HG03521 (cell line): ENCODE results near the gene MAB21L4.

Experiments used
- ATAC-seq: cut with Tn5 transposase; IDR thresholded peaks from one replicate; pipeline ENCODE4 v1.9.1; 2021; ENCODE audit warnings: mild to moderate bottlenecking, moderate library complexity; ENCODE audit not compliant: unreplicated experiment

Gene MAB21L4

GRCh38 chr2:240913810-240914644, 18.1 kb upstream of the MAB21L4 start:
- ATAC-seq: no peak

GRCh38 chr2:240912878-240913809, 17.2 kb upstream of the MAB21L4 start:
- ATAC-seq: no peak

DNA sequence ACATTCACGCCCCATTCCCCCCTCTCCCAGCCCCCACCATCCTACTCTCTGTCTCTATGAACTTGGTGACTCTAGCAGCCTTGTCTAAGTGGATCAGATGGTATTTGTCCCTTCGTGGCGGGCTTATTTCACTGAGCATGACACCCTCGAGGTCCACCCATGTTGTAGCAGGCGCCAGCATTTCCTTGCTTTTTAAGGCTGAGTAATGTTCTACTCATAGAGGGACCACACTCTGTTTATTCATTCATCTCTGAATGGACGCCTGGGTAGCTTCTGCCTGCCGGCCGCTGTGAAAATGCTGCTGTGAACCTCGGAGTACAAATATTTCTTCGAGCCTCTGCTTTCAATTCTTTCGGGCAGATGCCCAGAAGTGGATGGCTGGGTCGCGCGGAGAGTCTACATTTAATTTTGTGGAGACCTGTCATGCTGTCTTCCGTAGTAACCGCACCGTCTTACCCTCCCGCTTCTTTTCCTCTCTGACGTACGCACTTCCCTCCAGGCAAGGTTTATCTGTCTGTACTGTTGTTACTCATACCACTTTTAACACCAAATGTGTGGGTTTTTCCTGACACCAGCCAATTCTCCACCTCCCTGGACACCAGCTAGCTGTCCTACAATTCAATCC, 15.8 kb upstream of the MAB21L4 start:
- ATAC-seq: no peak

GRCh38 chr2:240909216-240909974, 13.4 kb upstream of the MAB21L4 start:
- ATAC-seq: no peak

- no peak for ATAC-seq
These were observed 11.1 kb upstream of the MAB21L4 start for GRCh38 chr2:240906911-240907590.

DNA sequence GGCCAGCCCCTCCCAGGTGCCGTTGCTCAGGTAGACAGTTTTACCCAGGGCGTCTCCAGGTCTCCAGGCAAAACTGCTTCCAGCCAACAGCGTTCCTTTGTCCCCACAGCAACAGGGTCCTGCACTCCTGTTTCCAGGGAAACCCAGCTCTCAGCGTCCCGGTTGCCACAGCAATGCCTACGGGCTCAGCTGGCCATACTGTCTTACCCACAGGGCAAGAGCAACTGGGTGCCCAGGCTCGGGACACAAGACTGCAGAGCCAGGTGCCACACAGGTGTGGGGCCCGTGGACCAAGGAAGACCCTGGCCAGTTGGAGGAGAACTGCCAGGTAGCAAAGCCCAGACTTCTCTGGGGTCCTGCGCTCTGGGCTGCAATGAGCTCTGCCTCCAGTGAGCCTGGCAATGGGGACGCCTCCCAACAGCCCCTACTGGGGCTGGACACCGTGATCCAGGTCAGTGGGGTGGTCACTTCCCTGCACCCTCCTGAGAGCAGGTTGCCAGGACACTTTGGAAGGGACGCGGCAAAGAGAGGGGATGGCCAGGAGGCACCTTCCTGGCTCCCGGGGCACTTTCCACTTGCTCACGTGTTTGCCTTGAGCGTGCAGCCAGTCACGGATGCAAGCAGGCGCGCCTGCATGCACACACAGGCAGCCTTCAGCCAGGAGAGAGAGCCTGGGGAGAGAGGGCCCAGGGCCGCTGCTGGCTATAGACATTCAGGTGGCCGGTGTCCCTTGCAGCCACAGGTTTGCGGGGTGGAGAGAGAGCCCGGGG, 10.4 kb upstream of the MAB21L4 start, which contains the start of gene CROCC2:
TSS of gene CROCC2 (plus strand) at position 196 of the 770 bp plus-strand sequence. CDS start at position 374, 178 bp downstream.
- no peak for ATAC-seq

GRCh38 chr2:240905176-240905781, 9.3 kb upstream of the MAB21L4 start:
- ATAC-seq: no peak

GRCh38 chr2:240904216-240905175, 8.5 kb upstream of the MAB21L4 start:
- ATAC-seq: no peak

GRCh38 chr2:240903191-240904060, 7.5 kb upstream of the MAB21L4 start:
- no peak for ATAC-seq

DNA sequence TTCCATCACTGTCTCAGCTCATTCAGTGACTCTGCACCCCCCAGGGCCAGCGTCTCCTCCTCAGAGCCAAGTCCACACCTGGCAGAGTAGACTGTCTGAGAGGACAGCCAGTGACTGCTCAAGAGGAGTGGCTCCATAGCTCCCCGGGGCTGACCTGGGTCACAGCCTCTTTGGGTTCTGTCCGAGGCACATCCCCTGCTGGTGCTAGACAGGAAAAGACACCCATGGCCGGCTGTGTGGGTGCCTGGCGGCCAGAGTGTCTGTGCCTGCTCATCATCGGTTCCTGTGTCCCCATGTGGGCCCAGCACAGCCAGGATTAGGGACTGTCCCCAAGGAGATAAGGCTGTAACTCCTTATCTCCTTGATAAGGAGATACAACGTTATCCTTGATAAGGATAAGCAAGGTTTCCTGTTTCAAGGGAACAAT, 6.7 kb upstream of the MAB21L4 start:
- ATAC-seq: no peak

GRCh38 chr2:240901986-240902614, 6.1 kb upstream of the MAB21L4 start:
- ATAC-seq: no peak

- no peak for ATAC-seq
These were observed 4.3 kb upstream of the MAB21L4 start for GRCh38 chr2:240900141-240900860.

DNA sequence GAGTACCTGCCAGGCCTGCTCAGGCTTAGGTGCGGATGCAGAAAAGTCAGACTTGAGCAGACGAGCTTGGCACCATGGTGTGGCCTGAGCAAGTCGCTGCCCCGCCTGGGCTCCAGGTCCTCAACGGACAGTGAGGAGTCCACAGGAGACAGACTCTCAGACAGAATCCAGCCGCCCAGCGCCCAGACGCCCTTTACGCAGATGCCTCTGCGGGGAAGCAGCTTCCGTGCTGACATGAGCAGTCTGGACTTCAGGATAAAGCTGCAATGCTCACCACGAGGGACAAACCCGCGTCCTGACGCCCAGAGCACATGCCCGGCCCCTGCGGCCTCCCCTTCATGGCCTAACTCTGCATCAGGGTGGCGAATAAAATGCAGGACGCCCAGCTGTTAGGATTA, 3.5 kb upstream of the MAB21L4 start:
- ATAC-seq: no peak

DNA sequence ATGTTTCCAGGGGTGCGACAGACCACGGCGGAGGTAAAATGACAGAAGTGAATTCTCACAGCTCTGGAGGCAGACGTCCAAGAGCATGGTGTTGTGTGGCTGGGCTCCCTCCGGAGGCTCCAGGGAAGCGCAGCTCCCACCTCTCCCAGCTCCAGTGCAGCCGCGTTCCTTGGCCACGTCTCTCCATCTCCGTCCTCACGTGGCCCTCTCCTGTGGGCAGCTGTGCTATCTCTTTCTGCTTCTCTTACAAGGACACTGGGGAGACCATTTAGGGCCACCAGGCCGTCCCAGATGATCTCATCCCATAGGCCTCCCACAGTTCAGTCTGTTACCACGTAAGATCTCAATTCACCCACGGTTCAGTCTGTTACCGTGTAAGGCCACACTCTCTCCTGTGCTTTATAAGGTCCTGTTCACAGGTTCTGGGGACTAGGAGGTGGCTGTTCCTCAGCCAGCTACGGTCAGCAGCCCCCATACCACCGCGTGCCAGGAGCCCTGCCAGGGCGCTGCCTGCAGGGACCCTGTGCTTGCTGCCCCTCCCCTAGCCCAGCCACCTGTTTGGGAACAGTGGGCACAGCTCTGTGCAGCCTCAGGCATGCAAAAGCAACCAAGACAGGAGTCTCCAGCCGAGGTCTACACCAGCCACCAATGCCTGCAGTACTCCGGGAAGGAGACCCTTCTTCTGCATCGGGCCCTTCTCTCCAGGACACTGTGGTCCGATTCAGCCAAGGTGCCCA, 2.9 kb upstream of the MAB21L4 start:
- ATAC-seq: no peak
